ENCODE data around the gene SEC23A. TPM values are rescaled to one million over a fixed set of nuclear protein-coding genes. Genes with fewer than 3 reads are reported as not detected.

Gene SEC23A
- total RNA-seq, 1 experiment from 2014 or later: 62.9 TPM

- TF ChIP-seq HMGXB4 (CRISPR knock-in tag; IDR thresholded peaks at IDR 0.05) (no peak), IRF1 (CRISPR knock-in tag; IDR thresholded peaks at IDR 0.05) (no peak), ZBTB43 (CRISPR knock-in tag; IDR thresholded peaks at IDR 0.05) (no peak), TEAD4 (CRISPR knock-in tag; IDR thresholded peaks at IDR 0.05) (no peak), ERG (CRISPR knock-in tag; IDR thresholded peaks at IDR 0.05) (no peak)
These were observed 15.5 kb downstream of the SEC23A start (continued) for GRCh38 chr14:39087493-39087892.

GRCh38 chr14:39085933-39086332 lies 17.1 kb downstream of the SEC23A start:
- POLR2A ChIA-PET: no interaction called here
- Mint-ChIP-seq H3K27ac (no peak overlapping the region), H3K9me3 (no peaks in the 10 kb centered on the region)
- no peak for TF ChIP-seq JAZF1 (CRISPR knock-in tag; IDR thresholded peaks at IDR 0.05)
- no peak for TF ChIP-seq NR3C1 (CRISPR knock-in tag; conservative IDR thresholded peaks at IDR 0.05; ENCODE audit: low read depth)
- TF ChIP-seq ETV6 (CRISPR knock-in tag; IDR thresholded peaks at IDR 0.05): no peak
- no peak for TF ChIP-seq SP1 (CRISPR knock-in tag; conservative IDR thresholded peaks at IDR 0.05)
- TF ChIP-seq ZNF425 (CRISPR knock-in tag; conservative IDR thresholded peaks at IDR 0.05): no peak
- TF ChIP-seq IRF1 (CRISPR knock-in tag; IDR thresholded peaks at IDR 0.05): no peak
- TF ChIP-seq KAT7 (CRISPR knock-in tag; IDR thresholded peaks at IDR 0.05; ENCODE audit: borderline replicate concordance): no peak
- no peak for TF ChIP-seq ESRRA (CRISPR knock-in tag; IDR thresholded peaks at IDR 0.05; ENCODE audit: borderline replicate concordance)
- no peak for TF ChIP-seq MLX (CRISPR knock-in tag; IDR thresholded peaks at IDR 0.05)
- TF ChIP-seq CREM (CRISPR knock-in tag; IDR thresholded peaks at IDR 0.05): no peak
- TF ChIP-seq EMX1 (CRISPR knock-in tag; IDR thresholded peaks at IDR 0.05): no peak
- TF ChIP-seq TCF7 (CRISPR knock-in tag; IDR thresholded peaks at IDR 0.05; ENCODE audit: low read depth): no peak
- TF ChIP-seq FOXJ3 (CRISPR knock-in tag; IDR thresholded peaks at IDR 0.05; ENCODE audit: borderline replicate concordance): no peak
- no peak for TF ChIP-seq E2F1 (CRISPR knock-in tag; IDR thresholded peaks at IDR 0.05)
- TF ChIP-seq PRDM15 (CRISPR knock-in tag; IDR thresholded peaks at IDR 0.05): no peak

More at GRCh38 chr14:39085933-39086332, 17.1 kb downstream of the SEC23A start:
- H3K4me1 Mint-ChIP-seq: no peaks in the 10 kb centered on the region
- no peak for ATAC-seq
- H3K4me3 Mint-ChIP-seq: no peak overlapping the region
- CTCF ChIA-PET: no interaction called here
- H3K36me3 Mint-ChIP-seq: peaks cover 68% of the 10 kb centered on the region
- DNase-seq (ENCODE audit: low spot score): no peak
- H3K27me3 Mint-ChIP-seq (ENCODE audit: low read depth): no peaks in the 10 kb centered on the region; the same call in 1 of the 2 replicates

Measured in WTC11 (cell line).